H9 (cell line): Measurements from ENCODE around the gene CXCL5. TPM values are rescaled to one million over a fixed set of nuclear protein-coding genes. Genes with fewer than 3 reads are reported as not detected.

Experiments
- DNase-seq: peaks from one replicate; pipeline ENCODE4 v3.0.0-alpha.2; 2017
- H2AFZ ChIP-seq: one replicate; pipeline ENCODE4 v1.6.1; 2013; ENCODE audit warnings: mild to moderate bottlenecking, low read length, control low read depth, moderate library complexity
- H2AK5ac ChIP-seq: 2 replicates; pipeline ENCODE4 v1.6.1; 2013; ENCODE audit warnings: low read length, control low read depth, mixed read lengths; ENCODE audit not compliant: insufficient read length
- H2BK120ac ChIP-seq: one replicate; pipeline ENCODE4 v1.6.1; 2013; ENCODE audit warnings: low read depth, mild to moderate bottlenecking, low read length, control low read depth, inconsistent platforms; ENCODE audit not compliant: poor library complexity, severe bottlenecking
- H2BK12ac ChIP-seq: 2 replicates; pipeline ENCODE4 v1.6.1; 2013; ENCODE audit warnings: low read length, control low read depth, mixed read lengths, low read depth; ENCODE audit not compliant: insufficient read length
- H2BK15ac ChIP-seq: 2 replicates; pipeline ENCODE4 v1.6.1; 2013; ENCODE audit warnings: low read depth, low read length, control low read depth
- H2BK20ac ChIP-seq: one replicate; pipeline ENCODE4 v1.6.1; 2013; ENCODE audit warnings: low read depth, mild to moderate bottlenecking, low read length, control low read depth, inconsistent platforms; ENCODE audit not compliant: poor library complexity, severe bottlenecking
- H2BK5ac ChIP-seq: 2 replicates; pipeline ENCODE4 v1.6.1; 2013; ENCODE audit warnings: low read length, control low read depth, mixed read lengths; ENCODE audit not compliant: insufficient read length
- H3K14ac ChIP-seq: 2 replicates; pipeline ENCODE4 v1.6.1; 2013; ENCODE audit warnings: low read length, control low read depth; ENCODE audit not compliant: insufficient read depth
- H3K18ac ChIP-seq: 2 replicates; pipeline ENCODE4 v1.6.1; 2013; ENCODE audit warnings: low read depth, mild to moderate bottlenecking, mixed read lengths, low read length, control low read depth; ENCODE audit not compliant: insufficient read length
- H3K23ac ChIP-seq: 2 replicates; pipeline ENCODE4 v1.6.1; 2013; ENCODE audit warnings: low read length, control low read depth, mixed read lengths, low read depth; ENCODE audit not compliant: insufficient read length
- H3K23me2 ChIP-seq: 2 replicates; pipeline ENCODE4 v1.6.1; 2013; ENCODE audit warnings: low read depth, mild to moderate bottlenecking, mixed read lengths, low read length, control low read depth; ENCODE audit not compliant: insufficient read length, poor library complexity, severe bottlenecking
- H3K27ac ChIP-seq: 2 replicates; pipeline ENCODE4 v1.5.1; 2013; ENCODE audit warnings: low read length, control low read depth, mixed read lengths, low read depth; ENCODE audit not compliant: insufficient read length
- H3K27me3 ChIP-seq: 2 replicates; pipeline ENCODE4 v1.6.1; 2013; ENCODE audit warnings: low read length, control low read depth, inconsistent platforms; ENCODE audit not compliant: insufficient read depth
- H3K4ac ChIP-seq: 2 replicates; pipeline ENCODE4 v1.6.1; 2013; ENCODE audit warnings: low read depth, mild to moderate bottlenecking, control low read depth, inconsistent platforms, low read length, moderate library complexity
- H3K4me1 ChIP-seq: 2 replicates; pipeline ENCODE4 v1.6.1; 2013; ENCODE audit warnings: low read length, control low read depth, inconsistent platforms; ENCODE audit not compliant: insufficient read depth
- H3K4me2 ChIP-seq: 2 replicates; pipeline ENCODE4 v1.6.1; 2013; ENCODE audit warnings: low read length, control low read depth, mixed read lengths; ENCODE audit not compliant: insufficient read length, insufficient read depth
- H3K56ac ChIP-seq: 2 replicates; pipeline ENCODE4 v1.6.1; 2013; ENCODE audit warnings: low read depth, mild to moderate bottlenecking, mixed read lengths, low read length, control low read depth; ENCODE audit not compliant: insufficient read length
- H3K79me1 ChIP-seq: 2 replicates; pipeline ENCODE4 v1.6.1; 2013; ENCODE audit warnings: low read depth, mild to moderate bottlenecking, moderate library complexity, low read length, control low read depth, inconsistent platforms; ENCODE audit not compliant: insufficient read depth, poor library complexity, severe bottlenecking
- H3K79me2 ChIP-seq: 2 replicates; pipeline ENCODE4 v1.6.1; 2013; ENCODE audit warnings: low read length, control low read depth, inconsistent platforms; ENCODE audit not compliant: insufficient read depth
- H3K9ac ChIP-seq: 2 replicates; pipeline ENCODE4 v1.6.1; 2013; ENCODE audit warnings: low read length, control low read depth, mixed read lengths; ENCODE audit not compliant: insufficient read length; ENCODE audit errors: extremely low read depth
- H3K9me3 ChIP-seq: one replicate; pipeline ENCODE4 v1.6.1; 2013; ENCODE audit warnings: low read depth, low read length, inconsistent platforms; ENCODE audit not compliant: control insufficient read depth
- H3T11ph ChIP-seq: one replicate; pipeline ENCODE4 v1.6.1; 2013; ENCODE audit warnings: mild to moderate bottlenecking, low read length, control low read depth, inconsistent platforms
- H4K20me1 ChIP-seq: one replicate; pipeline ENCODE4 v1.6.1; 2013; ENCODE audit not compliant: control insufficient read depth, insufficient read length, insufficient read depth
- H4K5ac ChIP-seq: 2 replicates; pipeline ENCODE4 v1.6.1; 2013; ENCODE audit warnings: low read depth, mild to moderate bottlenecking, mixed read lengths, low read length, control low read depth; ENCODE audit not compliant: insufficient read length
- H4K8ac ChIP-seq: replicated peaks from 2 replicates; pipeline ENCODE4 v1.6.1; 2013; ENCODE audit warnings: low read length, control low read depth, mixed read lengths, low read depth; ENCODE audit not compliant: insufficient read length
- H4K91ac ChIP-seq: 2 replicates; pipeline ENCODE4 v1.6.1; 2013; ENCODE audit warnings: low read depth, mild to moderate bottlenecking, moderate library complexity, mixed read lengths, low read length, control low read depth; ENCODE audit not compliant: insufficient read length
- H3K27ac Mint-ChIP-seq, 3 experiments: 2 replicates in 2 of 3; 3 replicates in 1 of 3; pipeline ENCODE4 v1.8.0; 2020 to 2021; ENCODE audit warnings: mixed read lengths in 3 of 3, mild to moderate bottlenecking in 1 of 3, moderate library complexity in 1 of 3
- H3K27me3 Mint-ChIP-seq: 2 replicates; pipeline ENCODE4 v1.8.0; 2021; ENCODE audit warnings: low read depth, mild to moderate bottlenecking, moderate library complexity, mixed read lengths
- H3K36me3 Mint-ChIP-seq, 3 experiments: 2 replicates in 2 of 3; 3 replicates in 1 of 3; pipeline ENCODE4 v1.8.0; 2020 to 2021; ENCODE audit warnings: low read depth in 3 of 3, mixed read lengths in 3 of 3; ENCODE audit not compliant: insufficient read depth in 1 of 3
- H3K4me1 Mint-ChIP-seq, 2 experiments: 2 replicates each; pipeline ENCODE4 v1.8.0; 2020; ENCODE audit warnings: mixed read lengths in 2 of 2
- H3K4me3 Mint-ChIP-seq, 2 experiments: 2 replicates in 1 of 2; 3 replicates in 1 of 2; pipeline ENCODE4 v1.8.0; 2020 to 2021; ENCODE audit warnings: mild to moderate bottlenecking in 2 of 2, mixed read lengths in 2 of 2, moderate library complexity in 1 of 2
- H3K9me3 Mint-ChIP-seq, 2 experiments: 2 replicates in 1 of 2; 3 replicates in 1 of 2; pipeline ENCODE4 v1.8.0; 2020; ENCODE audit warnings: mild to moderate bottlenecking in 2 of 2, mixed read lengths in 2 of 2, moderate library complexity in 1 of 2
- CTCF ChIP-seq: fragments of 200-600 bp; sonication (generic); conservative IDR thresholded peaks from 3 replicates; pipeline ENCODE4 v1.8.0; 2021; ENCODE audit warnings: antibody characterized with exemption, mild to moderate bottlenecking
- WGBS: extraction: QIAGEN DNeasy Blood & Tissue Kit; methylation state at CpG from one replicate; pipeline ENCODE4 v1.1.7; 2013; ENCODE audit warnings: missing lambda C conversion rate, low lambda C conversion rate, mixed read lengths; ENCODE audit not compliant: insufficient read length; ENCODE audit errors: extremely low coverage; 5-methylcytosine and 5-hydroxymethylcytosine counted together
- total RNA-seq: library from RNA; stranded (reverse); gene quantifications from 2 replicates; pipeline ENCODE4 v1.2.1, GENCODE V29; 2021

Gene CXCL5
- total RNA-seq, 1 experiment from 2014 or later = 9.2 TPM

GRCh38 chr4:73992050-73992449 lies 6.4 kb downstream of the CXCL5 start:
- Histone ChIP-seq H4K5ac (no peak overlapping the region), H3K4me1 (no peaks in the 10 kb centered on the region), H3K56ac (no peak overlapping the region), H3K23ac (no peak overlapping the region), H2BK20ac (no peak overlapping the region), H2BK15ac (no peak overlapping the region), H3K9ac (no peak overlapping the region), H3K79me1 (no peaks in the 10 kb centered on the region), H3K27ac (no peak overlapping the region), H2AFZ (no peak overlapping the region), H2BK120ac (no peak overlapping the region), H4K91ac (no peak overlapping the region), H2BK5ac (no peak overlapping the region), H3T11ph (no peak overlapping the region), H4K20me1 (no peaks in the 10 kb centered on the region), H3K4ac (no peak overlapping the region), H3K9me3 (no peaks in the 10 kb centered on the region), H2BK12ac (no peak overlapping the region), H3K18ac (no peak overlapping the region), H4K8ac (no peak overlapping the region), H3K14ac (no peak overlapping the region), H3K27me3 (no peaks in the 10 kb centered on the region), H3K23me2 (no peaks in the 10 kb centered on the region), H2AK5ac (no peak overlapping the region), H3K79me2 (no peaks in the 10 kb centered on the region), H3K4me2 (no peak overlapping the region)
- Mint-ChIP-seq H3K27ac (no peak overlapping the region), H3K27me3 (no peaks in the 10 kb centered on the region), H3K9me3 (peaks cover 0 to 7% of the 10 kb centered on the region in 2 experiments; a peak in 2 of 5 replicates), H3K36me3 (peaks cover 3 to 26% (median 17%) of the 10 kb centered on the region in 3 experiments; a peak in 6 of 7 replicates), H3K4me1 (peaks cover 13 to 29% of the 10 kb centered on the region in 2 experiments), H3K4me3 (no peak overlapping the region)
- TF ChIP-seq CTCF = no peak
- WGBS = no CpG with 5 or more reads among the region's 1 CpG
- DNase-seq = no peak
